HepG2 (cell line): Measurements from ENCODE around the gene LRRN4CL. TPM values are rescaled to one million over a fixed set of nuclear protein-coding genes. Genes with fewer than 3 reads are reported as not detected.

ENCODE experiments used
- BCL6 ChIP-seq: IDR thresholded peaks from 2 replicates; pipeline ENCODE4 v1.6.1; 2016; ENCODE audit warnings: missing genetic modification reagents, missing compliant biosample characterization
- HOXD1 ChIP-seq: sonication (generic); formaldehyde crosslinking; IDR thresholded peaks from 2 replicates; pipeline ENCODE4 v1.5.0; 2020; ENCODE audit warnings: missing genetic modification reagents
- KDM3A ChIP-seq: IDR thresholded peaks from 2 replicates; pipeline ENCODE4 v1.6.1; 2018; ENCODE audit warnings: low read depth, missing compliant biosample characterization
- SOX5 ChIP-seq: IDR thresholded peaks from 2 replicates; pipeline ENCODE4 v1.6.1; 2016; ENCODE audit warnings: borderline replicate concordance
- STAG1 ChIP-seq: sonication (generic); formaldehyde crosslinking; IDR thresholded peaks from 2 replicates; pipeline ENCODE4 v1.4.0; 2020; ENCODE audit warnings: missing genetic modification reagents
- TARDBP ChIP-seq: sonication (generic); formaldehyde crosslinking; IDR thresholded peaks from 2 replicates; pipeline ENCODE4 v1.8.0; 2022; ENCODE audit warnings: mild to moderate bottlenecking, missing genetic modification reagents
- ZFY ChIP-seq: sonication (generic); formaldehyde crosslinking; IDR thresholded peaks from 2 replicates; pipeline ENCODE4 v1.4.0; 2020; ENCODE audit warnings: missing genetic modification reagents
- ZNF207 ChIP-seq: fragments of 450-650 bp; IDR thresholded peaks from 2 replicates; pipeline ENCODE4 v1.6.1; 2016; ENCODE audit warnings: antibody characterized with exemption, borderline replicate concordance
- ZNF550 ChIP-seq: sonication (generic); formaldehyde crosslinking; IDR thresholded peaks from 2 replicates; pipeline ENCODE4 v1.4.0; 2020; ENCODE audit warnings: mild to moderate bottlenecking, missing genetic modification reagents, borderline replicate concordance
- ZSCAN31 ChIP-seq: sonication (generic); formaldehyde crosslinking; IDR thresholded peaks from 2 replicates; pipeline ENCODE4 v1.5.0; 2020; ENCODE audit warnings: low read depth, mild to moderate bottlenecking, missing genetic modification reagents
- ZSCAN9 ChIP-seq: IDR thresholded peaks from 2 replicates; pipeline ENCODE4 v1.6.1; 2016; ENCODE audit warnings: borderline replicate concordance
- polyA plus RNA-seq, 8 experiments: library from polyadenylated mRNA; depleted of rRNA in 3 of 8; stranded (reverse) in 7 of 8; unstranded in 1 of 8; fragments of >200 nt; fragmentation: Illumina TruSeq in 4 of 8; extraction: Trizol in 4 of 8; gene quantifications; 2 replicates each; pipeline versions ENCODE4 v1.2.1 to v1.2.3, GENCODE V29; 2011 to 2016; ENCODE audit warnings: low read depth in 4 of 8, missing spikeins in 1 of 8, mixed read lengths in 1 of 8; ENCODE audit not compliant: insufficient read depth in 1 of 8
- total RNA-seq, 5 experiments: library from RNA; depleted of rRNA; stranded (reverse); fragments of >200 nt; fragmentation: Illumina TruSeq; extraction: Trizol; gene quantifications; 2 replicates each; pipeline ENCODE4 v1.2.3, GENCODE V29; 2016; ENCODE audit warnings: low read depth in 1 of 5
- TF ChIP-seq, protein P1 (sequence below): sonication (generic); formaldehyde crosslinking; IDR thresholded peaks from 2 replicates; pipeline ENCODE4 v1.4.0; 2020; ENCODE audit warnings: mild to moderate bottlenecking, low read depth, missing genetic modification reagents
- TF ChIP-seq, protein P2 (sequence below): sonication (generic); formaldehyde crosslinking; IDR thresholded peaks from 2 replicates; pipeline ENCODE4 v1.5.0; 2020; ENCODE audit warnings: missing genetic modification reagents
- TF ChIP-seq, protein P3 (sequence below): sonication (generic); formaldehyde crosslinking; IDR thresholded peaks from 2 replicates; pipeline ENCODE4 v1.9.0; 2021; ENCODE audit warnings: mild to moderate bottlenecking, missing genetic modification reagents
- TF ChIP-seq, protein P4 (sequence below): IDR thresholded peaks from 2 replicates; pipeline ENCODE4 v1.6.1; 2012; ENCODE audit warnings: low read length, improper control_type of control experiment

LRRN4CL gene
- total and polyA plus RNA-seq, 2 of the 13 experiments (the other 11 are each of a cell fraction or from before 2014, with no cell fraction given), result 0.11 TPM; not detected in 1

DNA sequence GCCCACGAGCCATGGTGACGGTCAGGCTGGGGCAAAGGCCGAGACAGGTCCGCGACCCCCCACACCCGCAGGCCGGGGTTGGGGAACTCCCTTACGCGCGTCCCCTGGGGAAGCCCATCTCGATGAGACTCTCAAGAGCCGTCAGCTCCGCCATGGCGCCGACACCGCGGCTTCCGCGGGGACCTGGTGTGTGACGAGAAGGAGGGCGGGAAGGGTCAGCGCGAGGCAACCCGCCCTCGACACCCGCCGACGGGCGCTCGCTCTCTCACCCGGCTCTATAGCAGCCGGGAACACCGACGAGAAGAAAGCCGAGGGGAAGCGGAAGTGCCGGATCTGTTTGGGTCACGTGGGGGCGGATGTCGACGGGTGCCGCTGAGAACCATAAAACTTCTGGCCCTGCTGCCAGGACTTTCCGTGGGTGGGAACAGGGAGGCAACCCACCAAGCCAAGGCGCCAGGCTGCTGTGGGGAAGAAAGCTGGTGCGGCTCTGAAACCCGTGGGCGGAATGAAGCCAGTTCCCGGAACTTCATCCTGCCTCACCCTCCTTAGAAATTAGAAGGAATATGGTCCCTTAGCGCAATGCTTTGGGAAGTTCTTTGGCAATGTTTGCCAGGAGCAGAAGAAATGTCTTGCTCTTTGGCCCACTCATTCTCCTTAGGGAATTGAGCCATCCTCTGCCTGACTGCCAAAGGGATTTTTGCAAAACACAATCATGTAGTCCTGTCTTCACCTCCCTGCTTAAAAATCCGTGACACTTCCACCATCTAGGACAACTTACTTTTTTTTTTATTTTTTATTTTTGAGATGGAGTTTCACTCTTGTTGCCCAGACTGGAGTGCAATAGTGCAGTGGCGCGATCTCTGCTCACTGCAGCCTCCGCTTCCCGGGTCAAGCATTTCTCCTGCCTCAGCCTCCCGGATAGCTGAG is 10.3 kb downstream of the LRRN4CL start, which contains the start of gene UBXN1 (continued):
- TF ChIP-seq, protein P1, sequence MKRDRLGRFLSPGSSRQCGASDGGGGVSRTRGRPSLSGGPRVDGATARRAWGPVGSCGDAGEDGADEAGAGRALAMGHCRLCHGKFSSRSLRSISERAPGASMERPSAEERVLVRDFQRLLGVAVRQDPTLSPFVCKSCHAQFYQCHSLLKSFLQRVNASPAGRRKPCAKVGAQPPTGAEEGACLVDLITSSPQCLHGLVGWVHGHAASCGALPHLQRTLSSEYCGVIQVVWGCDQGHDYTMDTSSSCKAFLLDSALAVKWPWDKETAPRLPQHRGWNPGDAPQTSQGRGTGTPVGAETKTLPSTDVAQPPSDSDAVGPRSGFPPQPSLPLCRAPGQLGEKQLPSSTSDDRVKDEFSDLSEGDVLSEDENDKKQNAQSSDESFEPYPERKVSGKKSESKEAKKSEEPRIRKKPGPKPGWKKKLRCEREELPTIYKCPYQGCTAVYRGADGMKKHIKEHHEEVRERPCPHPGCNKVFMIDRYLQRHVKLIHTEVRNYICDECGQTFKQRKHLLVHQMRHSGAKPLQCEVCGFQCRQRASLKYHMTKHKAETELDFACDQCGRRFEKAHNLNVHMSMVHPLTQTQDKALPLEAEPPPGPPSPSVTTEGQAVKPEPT, result no peak
- TF ChIP-seq, protein P2, sequence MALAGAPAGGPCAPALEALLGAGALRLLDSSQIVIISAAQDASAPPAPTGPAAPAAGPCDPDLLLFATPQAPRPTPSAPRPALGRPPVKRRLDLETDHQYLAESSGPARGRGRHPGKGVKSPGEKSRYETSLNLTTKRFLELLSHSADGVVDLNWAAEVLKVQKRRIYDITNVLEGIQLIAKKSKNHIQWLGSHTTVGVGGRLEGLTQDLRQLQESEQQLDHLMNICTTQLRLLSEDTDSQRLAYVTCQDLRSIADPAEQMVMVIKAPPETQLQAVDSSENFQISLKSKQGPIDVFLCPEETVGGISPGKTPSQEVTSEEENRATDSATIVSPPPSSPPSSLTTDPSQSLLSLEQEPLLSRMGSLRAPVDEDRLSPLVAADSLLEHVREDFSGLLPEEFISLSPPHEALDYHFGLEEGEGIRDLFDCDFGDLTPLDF (CRISPR knock-in tag), result no peak
- TF ChIP-seq ZSCAN9 (CRISPR knock-in tag), result peak; percentile 60; the same call in 1 of the 2 replicates
- TF ChIP-seq ZNF550 (CRISPR knock-in tag), result no peak
- TF ChIP-seq HOXD1 (CRISPR knock-in tag), result no peak
- TF ChIP-seq ZNF207, result no peak
- TF ChIP-seq SOX5, result 0 out of 2 replicates have a peak, but pooled peaks have one; percentile 23
- peak; percentile 70 for TF ChIP-seq ZFY (CRISPR knock-in tag)
- TF ChIP-seq BCL6 (CRISPR knock-in tag), result 0 out of 2 replicates have a peak, but pooled peaks have one; percentile 24
- TF ChIP-seq TARDBP (CRISPR knock-in tag), result peak; percentile 86
- peak; percentile 69 for TF ChIP-seq ZSCAN31 (CRISPR knock-in tag)
- TF ChIP-seq, protein P3, sequence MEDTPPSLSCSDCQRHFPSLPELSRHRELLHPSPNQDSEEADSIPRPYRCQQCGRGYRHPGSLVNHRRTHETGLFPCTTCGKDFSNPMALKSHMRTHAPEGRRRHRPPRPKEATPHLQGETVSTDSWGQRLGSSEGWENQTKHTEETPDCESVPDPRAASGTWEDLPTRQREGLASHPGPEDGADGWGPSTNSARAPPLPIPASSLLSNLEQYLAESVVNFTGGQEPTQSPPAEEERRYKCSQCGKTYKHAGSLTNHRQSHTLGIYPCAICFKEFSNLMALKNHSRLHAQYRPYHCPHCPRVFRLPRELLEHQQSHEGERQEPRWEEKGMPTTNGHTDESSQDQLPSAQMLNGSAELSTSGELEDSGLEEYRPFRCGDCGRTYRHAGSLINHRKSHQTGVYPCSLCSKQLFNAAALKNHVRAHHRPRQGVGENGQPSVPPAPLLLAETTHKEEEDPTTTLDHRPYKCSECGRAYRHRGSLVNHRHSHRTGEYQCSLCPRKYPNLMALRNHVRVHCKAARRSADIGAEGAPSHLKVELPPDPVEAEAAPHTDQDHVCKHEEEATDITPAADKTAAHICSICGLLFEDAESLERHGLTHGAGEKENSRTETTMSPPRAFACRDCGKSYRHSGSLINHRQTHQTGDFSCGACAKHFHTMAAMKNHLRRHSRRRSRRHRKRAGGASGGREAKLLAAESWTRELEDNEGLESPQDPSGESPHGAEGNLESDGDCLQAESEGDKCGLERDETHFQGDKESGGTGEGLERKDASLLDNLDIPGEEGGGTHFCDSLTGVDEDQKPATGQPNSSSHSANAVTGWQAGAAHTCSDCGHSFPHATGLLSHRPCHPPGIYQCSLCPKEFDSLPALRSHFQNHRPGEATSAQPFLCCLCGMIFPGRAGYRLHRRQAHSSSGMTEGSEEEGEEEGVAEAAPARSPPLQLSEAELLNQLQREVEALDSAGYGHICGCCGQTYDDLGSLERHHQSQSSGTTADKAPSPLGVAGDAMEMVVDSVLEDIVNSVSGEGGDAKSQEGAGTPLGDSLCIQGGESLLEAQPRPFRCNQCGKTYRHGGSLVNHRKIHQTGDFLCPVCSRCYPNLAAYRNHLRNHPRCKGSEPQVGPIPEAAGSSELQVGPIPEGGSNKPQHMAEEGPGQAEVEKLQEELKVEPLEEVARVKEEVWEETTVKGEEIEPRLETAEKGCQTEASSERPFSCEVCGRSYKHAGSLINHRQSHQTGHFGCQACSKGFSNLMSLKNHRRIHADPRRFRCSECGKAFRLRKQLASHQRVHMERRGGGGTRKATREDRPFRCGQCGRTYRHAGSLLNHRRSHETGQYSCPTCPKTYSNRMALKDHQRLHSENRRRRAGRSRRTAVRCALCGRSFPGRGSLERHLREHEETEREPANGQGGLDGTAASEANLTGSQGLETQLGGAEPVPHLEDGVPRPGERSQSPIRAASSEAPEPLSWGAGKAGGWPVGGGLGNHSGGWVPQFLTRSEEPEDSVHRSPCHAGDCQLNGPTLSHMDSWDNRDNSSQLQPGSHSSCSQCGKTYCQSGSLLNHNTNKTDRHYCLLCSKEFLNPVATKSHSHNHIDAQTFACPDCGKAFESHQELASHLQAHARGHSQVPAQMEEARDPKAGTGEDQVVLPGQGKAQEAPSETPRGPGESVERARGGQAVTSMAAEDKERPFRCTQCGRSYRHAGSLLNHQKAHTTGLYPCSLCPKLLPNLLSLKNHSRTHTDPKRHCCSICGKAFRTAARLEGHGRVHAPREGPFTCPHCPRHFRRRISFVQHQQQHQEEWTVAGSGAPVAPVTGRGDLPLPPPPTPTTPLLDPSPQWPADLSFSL, result no peak
- TF ChIP-seq, protein P4, sequence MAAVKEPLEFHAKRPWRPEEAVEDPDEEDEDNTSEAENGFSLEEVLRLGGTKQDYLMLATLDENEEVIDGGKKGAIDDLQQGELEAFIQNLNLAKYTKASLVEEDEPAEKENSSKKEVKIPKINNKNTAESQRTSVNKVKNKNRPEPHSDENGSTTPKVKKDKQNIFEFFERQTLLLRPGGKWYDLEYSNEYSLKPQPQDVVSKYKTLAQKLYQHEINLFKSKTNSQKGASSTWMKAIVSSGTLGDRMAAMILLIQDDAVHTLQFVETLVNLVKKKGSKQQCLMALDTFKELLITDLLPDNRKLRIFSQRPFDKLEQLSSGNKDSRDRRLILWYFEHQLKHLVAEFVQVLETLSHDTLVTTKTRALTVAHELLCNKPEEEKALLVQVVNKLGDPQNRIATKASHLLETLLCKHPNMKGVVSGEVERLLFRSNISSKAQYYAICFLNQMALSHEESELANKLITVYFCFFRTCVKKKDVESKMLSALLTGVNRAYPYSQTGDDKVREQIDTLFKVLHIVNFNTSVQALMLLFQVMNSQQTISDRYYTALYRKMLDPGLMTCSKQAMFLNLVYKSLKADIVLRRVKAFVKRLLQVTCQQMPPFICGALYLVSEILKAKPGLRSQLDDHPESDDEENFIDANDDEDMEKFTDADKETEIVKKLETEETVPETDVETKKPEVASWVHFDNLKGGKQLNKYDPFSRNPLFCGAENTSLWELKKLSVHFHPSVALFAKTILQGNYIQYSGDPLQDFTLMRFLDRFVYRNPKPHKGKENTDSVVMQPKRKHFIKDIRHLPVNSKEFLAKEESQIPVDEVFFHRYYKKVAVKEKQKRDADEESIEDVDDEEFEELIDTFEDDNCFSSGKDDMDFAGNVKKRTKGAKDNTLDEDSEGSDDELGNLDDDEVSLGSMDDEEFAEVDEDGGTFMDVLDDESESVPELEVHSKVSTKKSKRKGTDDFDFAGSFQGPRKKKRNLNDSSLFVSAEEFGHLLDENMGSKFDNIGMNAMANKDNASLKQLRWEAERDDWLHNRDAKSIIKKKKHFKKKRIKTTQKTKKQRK, result no peak
- TF ChIP-seq STAG1, result no peak
- peak; percentile 71; the same call in 1 of the 2 replicates for TF ChIP-seq KDM3A (CRISPR knock-in tag)
